ENCODE data around the gene EEF1A2.

GRCh38 chr20:63465380-63466249, 33.3 kb downstream of the EEF1A2 start:
- no peak for TF ChIP-seq MAFK (IDR thresholded peaks at IDR 0.05; ENCODE audit: partially characterized antibody)
- TF ChIP-seq CTCF (IDR thresholded peaks at IDR 0.05): no peak
- no peak for TF ChIP-seq EP300 (IDR thresholded peaks at IDR 0.05)
- no peak for TF ChIP-seq MAZ (IDR thresholded peaks at IDR 0.05; ENCODE audit: borderline replicate concordance, low read depth, low read length)
- TF ChIP-seq SREBF2 (IDR thresholded peaks at IDR 0.05): no peak
- TF ChIP-seq ATOH8 (CRISPR knock-in tag; IDR thresholded peaks at IDR 0.05; ENCODE audit: low read depth): no peak
- no peak for TF ChIP-seq POLR2A (IDR thresholded peaks at IDR 0.05; ENCODE audit: low read length)
